HUES64 (cell line): ENCODE data around the gene PFDN1. TPM values are rescaled to one million over a fixed set of nuclear protein-coding genes. Genes with fewer than 3 reads are reported as not detected.
"Not testable (repeated sequence)": the region's sequence is repeated elsewhere in the genome, so short reads cannot be mapped to it uniquely, and the experiment has no call there.

Experiments
- H3K27ac ChIP-seq: 2 replicates; pipeline ENCODE4 v1.7.0; 2013; ENCODE audit warnings: low read depth, low read length, inconsistent platforms
- H3K27me3 ChIP-seq: 2 replicates; pipeline ENCODE4 v1.6.1; 2013; ENCODE audit warnings: mild to moderate bottlenecking, low read length; ENCODE audit not compliant: insufficient read depth
- H3K36me3 ChIP-seq: 2 replicates; pipeline ENCODE4 v1.6.1; 2013; ENCODE audit warnings: mild to moderate bottlenecking, low read length; ENCODE audit not compliant: insufficient read depth
- H3K4me1 ChIP-seq: 2 replicates; pipeline ENCODE4 v1.6.1; 2013; ENCODE audit warnings: mild to moderate bottlenecking, low read length, moderate library complexity; ENCODE audit not compliant: insufficient read depth
- H3K4me3 ChIP-seq: 2 replicates; pipeline ENCODE4 v1.5.1; 2013; ENCODE audit warnings: mild to moderate bottlenecking, low read length, moderate library complexity
- H3K9ac ChIP-seq: 2 replicates; pipeline ENCODE4 v1.6.1; 2013; ENCODE audit warnings: mild to moderate bottlenecking, low read depth, low read length
- H3K9me3 ChIP-seq: 2 replicates; pipeline ENCODE4 v1.6.1; 2013; ENCODE audit warnings: low read depth, low read length; ENCODE audit not compliant: insufficient read depth
- WGBS: fragments of 150-250, 120-280 bp; methylation state at CpG from one replicate; pipeline ENCODE4 v1.1.7; 2013; ENCODE audit warnings: missing lambda C conversion rate; 5-methylcytosine and 5-hydroxymethylcytosine counted together
- polyA plus RNA-seq, 2 experiments: library from polyadenylated mRNA; stranded (reverse); fragments of 50-300 nt; gene quantifications; one replicate each; pipeline ENCODE4 v1.2.3, GENCODE V29; 2013

PFDN1 gene
- polyA plus RNA-seq (2013, experiment 1 of 2): 60.7 TPM
- 69.3 TPM for polyA plus RNA-seq (2013, experiment 2 of 2)

- H3K4me3 ChIP-seq: peak within 1 kb of the TSS; percentile 79
- H3K27me3 ChIP-seq: no peaks in the 10 kb centered on the region
- no peaks in the 10 kb centered on the region for H3K9me3 ChIP-seq
- H3K27ac ChIP-seq: peak within 1 kb of the TSS; percentile 85
- 3% methylated on average over 30 of the region's 30 CpGs for WGBS
- H3K4me1 ChIP-seq: peaks cover 6% of the 10 kb centered on the region; the same call in 1 of the 2 replicates
- H3K36me3 ChIP-seq: peaks cover 23% of the 10 kb centered on the region
- H3K9ac ChIP-seq: peak within 1 kb of the TSS; percentile 91
These were observed at the start of gene PFDN1 for GRCh38 chr5:140302786-140303639. Gene PFDN1, minus strand, starts transcription at chr5:140303101. Its CDS starts 28 bp downstream, at chr5:140303073.

DNA sequence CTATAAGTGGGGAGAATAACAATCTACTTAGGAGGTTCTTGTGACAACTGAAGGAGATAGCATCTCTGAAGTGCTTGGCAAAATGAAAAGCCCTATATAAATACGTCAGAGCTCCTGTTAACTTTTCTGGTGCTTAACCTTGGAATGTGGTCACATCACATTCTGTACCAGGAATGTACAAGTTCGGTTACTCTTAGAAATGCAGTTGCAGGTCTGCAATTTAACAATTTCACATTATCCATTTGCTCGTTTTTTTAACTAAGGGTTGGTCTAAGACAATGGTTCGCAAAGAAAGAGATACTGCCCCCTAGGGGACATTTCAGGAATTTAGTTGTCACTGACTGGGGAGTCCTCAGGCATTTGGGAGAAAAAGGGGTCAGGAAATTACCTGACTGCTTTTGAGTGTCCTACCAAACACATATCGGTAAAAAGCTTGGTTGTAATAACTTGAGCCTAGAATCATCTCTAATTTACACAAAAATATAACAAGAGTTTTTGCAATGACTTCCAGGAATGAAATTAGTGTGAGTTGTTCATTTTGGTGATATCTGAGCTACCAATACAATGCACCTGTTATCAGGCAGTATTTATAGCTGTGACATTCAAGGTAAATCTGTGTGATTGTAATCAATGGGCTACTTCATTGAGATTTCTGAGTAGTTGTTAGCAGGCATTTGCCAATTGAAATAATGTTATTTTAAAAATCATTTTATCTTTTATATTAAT lies 48.9 kb upstream of the PFDN1 start:
- Histone ChIP-seq H3K27me3 (no peaks in the 10 kb centered on the region), H3K27ac (no peak overlapping the region), H3K4me3 (no peak overlapping the region), H3K4me1 (peaks cover 6% of the 10 kb centered on the region), H3K9me3 (no peaks in the 10 kb centered on the region), H3K9ac (no peak overlapping the region), H3K36me3 (no peaks in the 10 kb centered on the region)
- WGBS: 23% methylated on average over 4 of the region's 5 CpGs

- Histone ChIP-seq H3K4me3 (no peak overlapping the region), H3K27me3 (peaks cover 15% of the 10 kb centered on the region), H3K9me3 (no peaks in the 10 kb centered on the region), H3K36me3 (no peaks in the 10 kb centered on the region), H3K4me1 (peaks cover 16% of the 10 kb centered on the region), H3K27ac (no peak overlapping the region), H3K9ac (no peak overlapping the region)
- WGBS: 90% methylated on average over 2 of the region's 2 CpGs
These were observed 46.3 kb upstream of the PFDN1 start for GRCh38 chr5:140349244-140349643.

- H3K27me3 ChIP-seq: peaks cover 15% of the 10 kb centered on the region
- H3K9me3 ChIP-seq: no peaks in the 10 kb centered on the region
- peaks cover 16% of the 10 kb centered on the region for H3K4me1 ChIP-seq
- H3K36me3 ChIP-seq: no peaks in the 10 kb centered on the region
- 91% methylated on average over 4 of the region's 4 CpGs for WGBS
- no peak overlapping the region for H3K4me3 ChIP-seq
- no peak overlapping the region for H3K27ac ChIP-seq
- no peak overlapping the region for H3K9ac ChIP-seq
These were observed 45.2 kb upstream of the PFDN1 start for GRCh38 chr5:140348104-140348503.

- Histone ChIP-seq H3K9ac (no peak overlapping the region), H3K27ac (no peak overlapping the region)
- WGBS: 89% methylated on average over 2 of the region's 2 CpGs
These were observed 44.5 kb upstream of the PFDN1 start for GRCh38 chr5:140347360-140347759.

DNA sequence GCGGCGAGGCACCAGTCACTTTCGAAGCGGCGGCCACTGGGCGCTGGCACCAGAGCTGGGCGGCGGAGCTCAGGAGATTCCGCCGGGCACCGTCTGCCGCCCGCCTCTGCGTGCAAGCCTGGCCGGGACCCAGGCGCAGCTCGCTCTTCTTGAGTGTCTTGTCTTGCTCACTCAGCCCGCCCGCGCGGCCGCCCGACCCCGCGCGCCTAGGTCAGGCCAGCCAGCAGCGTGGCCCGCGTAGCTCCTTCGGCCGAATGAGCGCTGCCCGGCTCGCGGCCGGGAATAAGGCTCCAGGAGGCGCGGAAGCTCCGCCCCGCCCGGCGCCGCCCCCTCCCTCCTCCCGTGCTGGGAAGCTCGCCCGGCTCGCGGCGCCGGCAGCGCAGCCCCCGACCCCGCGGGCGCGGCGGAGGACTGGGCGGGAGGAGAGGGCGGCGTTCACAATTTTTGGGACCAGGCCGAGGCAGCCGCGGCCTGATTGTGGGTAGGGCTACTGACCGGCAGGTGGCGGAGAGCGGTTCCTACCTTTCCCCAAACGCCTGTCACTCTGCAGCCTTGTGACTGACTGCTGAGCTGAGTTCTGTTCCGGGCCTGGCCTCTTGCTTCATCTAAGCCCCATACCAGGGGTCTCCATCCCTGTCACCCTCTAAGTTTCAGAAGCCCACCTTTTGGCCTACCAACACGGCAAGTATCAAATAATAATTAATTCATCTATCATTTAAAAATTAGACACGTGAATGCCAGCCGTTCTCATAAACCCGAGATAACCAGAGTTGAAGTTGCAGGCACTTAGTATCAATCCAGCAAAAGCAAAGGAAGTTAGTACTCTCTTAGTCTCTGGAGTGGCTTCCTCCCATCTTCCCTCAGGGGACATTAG lies 43.7 kb upstream of the PFDN1 start, which contains the start of gene HBEGF:
Gene HBEGF (minus strand): TSS at position 256 of the 874 bp plus-strand sequence. CDS start 275 bp downstream, outside the sequence.
- Histone ChIP-seq H3K36me3 (peaks cover 4% of the 10 kb centered on the region; the same call in 1 of the 2 replicates), H3K27ac (peak within 1 kb of the TSS; percentile 49; the same call in 1 of the 2 replicates), H3K9me3 (no peaks in the 10 kb centered on the region), H3K27me3 (peaks cover 15% of the 10 kb centered on the region), H3K9ac (peak within 1 kb of the TSS; percentile 75), H3K4me1 (peaks cover 16% of the 10 kb centered on the region), H3K4me3 (peak within 1 kb of the TSS; percentile 84)
- 4% methylated on average over 72 of the region's 72 CpGs for WGBS

More at GRCh38 chr5:140347360-140347759, 44.5 kb upstream of the PFDN1 start:
- Histone ChIP-seq H3K36me3 (no peaks in the 10 kb centered on the region), H3K9me3 (no peaks in the 10 kb centered on the region), H3K4me3 (no peak overlapping the region; the same call in 1 of the 2 replicates), H3K4me1 (peaks cover 16% of the 10 kb centered on the region), H3K27me3 (peaks cover 15% of the 10 kb centered on the region)

GRCh38 chr5:140345919-140346347 lies 43.0 kb upstream of the PFDN1 start:
- H3K4me3 ChIP-seq: peak overlapping the region; percentile 84
- peaks cover 4% of the 10 kb centered on the region; the same call in 1 of the 2 replicates for H3K36me3 ChIP-seq
- H3K9ac ChIP-seq: peak overlapping the region; percentile 75
- H3K4me1 ChIP-seq: peaks cover 16% of the 10 kb centered on the region
- WGBS: 3% methylated on average over 35 of the region's 35 CpGs
- no peak overlapping the region; the same call in 1 of the 2 replicates for H3K27ac ChIP-seq
- H3K9me3 ChIP-seq: no peaks in the 10 kb centered on the region
- H3K27me3 ChIP-seq: peaks cover 15% of the 10 kb centered on the region

DNA sequence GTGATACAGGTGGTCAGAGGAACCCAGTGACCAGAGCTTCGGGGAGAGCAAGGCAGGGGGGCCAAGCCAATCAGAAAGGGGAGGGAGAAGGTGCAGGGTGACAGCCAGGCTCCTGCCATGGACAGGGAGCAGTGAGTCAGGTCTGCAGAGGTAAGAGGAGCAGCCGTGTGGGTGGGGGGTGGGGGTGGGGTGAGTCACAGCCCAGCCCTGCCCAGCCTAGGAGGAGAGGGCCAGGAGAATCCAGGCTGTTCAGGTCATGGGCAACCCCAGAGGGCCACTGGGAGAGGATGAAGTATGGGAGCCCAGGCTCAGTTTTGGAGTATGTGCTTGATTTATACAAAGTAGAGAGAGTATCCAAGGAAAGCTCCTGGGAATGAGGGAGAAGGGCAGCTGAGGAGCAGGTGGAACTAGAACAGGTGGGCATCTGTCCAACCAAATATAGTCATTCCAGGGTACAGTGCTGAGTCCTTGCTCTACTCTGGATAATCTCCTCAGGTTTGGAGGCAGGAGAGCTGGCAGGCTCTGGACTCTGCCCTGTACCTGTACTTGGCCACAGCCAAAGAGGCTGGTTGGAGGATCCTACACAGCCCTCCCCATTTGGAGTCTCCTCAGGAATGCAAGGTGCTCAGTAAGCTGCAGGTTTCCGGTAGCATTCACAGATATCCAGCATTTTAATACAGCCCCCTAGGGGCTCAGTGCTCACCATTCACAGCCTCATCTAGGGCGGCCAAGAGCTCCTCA lies 42.0 kb upstream of the PFDN1 start:
- Histone ChIP-seq H3K36me3 (peaks cover 4% of the 10 kb centered on the region; the same call in 1 of the 2 replicates), H3K9ac (no peak overlapping the region), H3K27me3 (peaks cover 15% of the 10 kb centered on the region), H3K27ac (no peak overlapping the region), H3K9me3 (no peaks in the 10 kb centered on the region), H3K4me3 (peak overlapping the region; percentile 84; the same call in 1 of the 2 replicates), H3K4me1 (peaks cover 16% of the 10 kb centered on the region)
- 56% methylated on average over 4 of the region's 4 CpGs for WGBS

DNA sequence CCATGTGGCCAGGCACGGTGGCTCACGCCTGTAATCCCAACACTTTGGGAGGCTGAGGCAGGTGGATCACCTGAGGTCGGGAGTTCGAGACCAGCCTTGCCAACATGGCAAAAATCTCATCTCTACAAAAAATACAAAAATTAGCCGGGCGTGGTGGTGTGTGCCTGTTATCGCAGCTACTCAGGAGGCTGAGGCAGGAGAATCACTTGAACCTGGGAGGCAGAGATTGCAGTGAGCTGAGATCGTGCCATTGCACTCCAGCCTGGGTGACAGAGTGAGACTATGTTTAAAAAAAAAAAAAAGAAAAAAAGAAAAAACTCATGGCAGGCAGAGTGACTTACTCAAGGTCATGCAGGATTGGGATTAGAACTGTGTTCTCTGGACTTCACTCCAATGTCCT lies 40.9 kb upstream of the PFDN1 start:
- H3K36me3 ChIP-seq: not testable (repeated sequence)

GRCh38 chr5:140342896-140343295 lies 40.0 kb upstream of the PFDN1 start:
- Histone ChIP-seq H3K4me3 (no peak overlapping the region), H3K9ac (no peak overlapping the region), H3K9me3 (no peaks in the 10 kb centered on the region), H3K27ac (no peak overlapping the region), H3K27me3 (peaks cover 15% of the 10 kb centered on the region), H3K36me3 (peaks cover 4% of the 10 kb centered on the region; the same call in 1 of the 2 replicates), H3K4me1 (peaks cover 21% of the 10 kb centered on the region)
- WGBS: 95% methylated on average over 1 of the region's 1 CpG

More for the DNA sequence above, 40.9 kb upstream of the PFDN1 start:
- H3K9me3 ChIP-seq, H3K27ac ChIP-seq, H3K9ac ChIP-seq, H3K4me3 ChIP-seq: not testable (repeated sequence)
- Histone ChIP-seq H3K4me1 (peaks cover 16% of the 10 kb centered on the region), H3K27me3 (peaks cover 15% of the 10 kb centered on the region)
- 95% methylated on average over 8 of the region's 8 CpGs for WGBS
